ENCODE measurements around the gene CMIP.

CMIP gene

DNA sequence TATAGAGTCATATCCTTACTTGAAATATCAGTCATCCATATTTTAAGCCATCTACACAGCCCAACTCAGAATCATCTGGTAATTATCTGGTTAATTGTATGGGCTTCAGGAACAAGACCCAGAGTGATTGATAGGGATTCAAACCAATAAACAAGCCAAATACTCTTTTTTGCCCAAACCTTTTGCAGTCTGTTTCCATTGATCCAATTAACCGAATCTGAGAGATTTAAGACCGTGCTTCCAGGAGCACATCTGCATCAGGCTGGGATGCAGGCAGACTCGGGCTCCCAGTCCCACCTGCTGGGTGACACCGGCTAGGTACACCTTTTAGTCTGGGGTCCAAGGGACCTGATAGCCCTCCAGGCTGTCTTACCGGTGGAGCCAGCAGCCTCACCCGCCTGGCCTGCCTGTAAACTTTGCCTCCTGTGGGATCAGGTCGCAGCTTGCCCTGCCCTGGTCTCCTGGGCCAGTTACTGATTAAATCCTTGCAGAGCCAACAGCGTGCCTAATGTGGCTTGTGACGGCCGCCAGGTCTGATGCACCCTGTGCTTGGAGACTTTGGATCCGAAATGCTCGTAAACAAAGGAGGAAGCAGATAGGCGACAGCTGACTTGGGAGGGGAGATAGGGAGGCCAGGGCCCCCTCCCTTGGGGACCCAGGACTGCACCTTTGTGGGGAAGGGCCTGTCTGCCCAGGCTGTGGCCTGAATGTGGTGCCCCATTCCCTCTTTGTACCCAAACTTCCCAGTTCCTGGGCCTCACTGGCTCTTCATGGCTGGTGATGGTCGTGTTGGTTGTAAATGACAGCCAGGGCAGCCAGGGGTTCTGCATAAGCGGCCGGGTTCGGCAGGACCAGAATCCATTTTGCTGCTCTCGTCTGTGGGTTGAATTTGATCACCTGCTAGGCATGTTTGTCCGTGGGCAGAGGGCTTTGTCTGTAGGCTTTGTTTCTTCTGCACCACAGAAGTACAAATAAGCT lies 3.8 kb downstream of the CMIP start:
- DNase-seq, result no peak

GRCh38 chr16:81449241-81449640 lies 4.6 kb downstream of the CMIP start:
- DNase-seq, result no peak

- DNase-seq, result no peak
Measured at GRCh38 chr16:81449899-81450608, 5.4 kb downstream of the CMIP start.

- no peak for DNase-seq
Measured at GRCh38 chr16:81450783-81451491, 6.3 kb downstream of the CMIP start.

DNA sequence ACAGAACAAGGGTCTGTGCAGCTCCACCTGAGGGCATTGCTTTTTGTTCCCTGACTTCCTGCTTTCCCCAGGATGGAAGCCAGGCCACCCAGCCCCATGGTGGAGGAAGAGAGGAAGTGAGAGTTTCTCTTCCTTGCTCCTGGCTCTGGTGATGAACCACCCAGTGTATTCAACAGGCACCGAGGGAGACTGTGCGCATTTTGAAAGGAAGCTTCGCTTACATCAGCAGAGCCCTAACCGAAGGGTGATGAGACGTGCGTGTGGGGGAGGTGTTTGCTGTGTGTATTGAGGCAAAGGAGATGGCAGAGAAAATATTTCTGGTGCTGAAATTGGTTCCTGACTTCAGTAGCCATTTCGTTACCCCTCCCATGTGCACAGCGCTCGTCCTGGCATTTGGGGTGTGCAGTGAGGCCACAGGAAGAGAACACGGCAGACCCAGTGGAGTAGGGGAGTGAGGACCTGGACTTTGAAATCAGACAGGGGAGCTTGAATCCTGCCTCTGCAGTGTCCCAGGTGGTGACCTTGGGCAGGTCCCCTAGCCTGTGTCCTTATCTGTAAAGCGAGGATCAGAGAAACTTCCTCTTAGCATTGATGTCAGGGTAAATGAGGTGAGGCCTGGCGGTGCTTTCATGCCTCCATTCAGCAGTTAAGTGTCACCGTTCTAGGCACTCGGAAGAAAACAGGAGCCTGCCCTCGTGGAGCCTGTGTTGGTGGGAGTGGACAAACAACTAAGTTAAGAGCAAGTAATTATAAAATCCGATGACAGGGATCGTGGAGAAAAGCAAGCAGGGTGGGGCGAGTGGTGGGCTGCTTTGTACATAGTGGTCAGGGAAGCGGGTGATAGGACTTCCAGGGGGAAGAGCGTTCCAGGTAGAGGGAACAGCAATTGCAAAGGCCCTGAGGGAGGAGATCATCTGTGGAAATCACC lies 7.4 kb downstream of the CMIP start:
- no peak for DNase-seq

DNA sequence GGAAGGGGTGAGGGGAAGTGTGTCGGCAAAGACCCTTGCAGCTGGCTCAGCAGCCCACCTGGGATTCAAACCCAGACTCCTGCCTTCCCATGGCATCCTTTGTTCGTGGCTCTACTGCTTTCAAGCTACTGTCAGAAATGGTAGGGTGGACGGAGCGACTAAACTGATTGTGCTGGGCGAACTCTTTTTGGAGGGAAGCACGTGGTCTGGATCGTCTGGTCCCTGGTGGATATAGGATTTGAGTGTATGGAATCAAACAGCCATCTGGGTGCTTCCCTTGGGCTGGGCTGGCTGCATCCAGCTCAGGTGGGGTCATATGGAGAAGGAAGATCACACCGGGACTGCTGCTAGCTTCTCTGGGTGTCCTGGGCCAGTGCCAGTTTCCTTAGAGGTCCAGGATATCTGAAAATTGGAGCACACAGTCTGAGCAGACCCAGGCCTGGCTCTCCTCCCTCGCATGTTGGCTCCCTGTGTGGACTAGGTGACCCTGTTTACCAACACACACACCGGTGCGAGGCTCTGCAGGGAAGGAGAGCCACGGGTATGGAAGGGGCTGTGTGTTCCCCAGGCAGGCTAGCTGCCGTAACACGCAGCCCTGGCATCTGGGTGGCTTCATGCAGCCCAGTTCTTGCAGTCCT lies 8.6 kb downstream of the CMIP start:
- DNase-seq, result no peak

- DNase-seq, result no peak
Measured at GRCh38 chr16:81454044-81454443, 9.4 kb downstream of the CMIP start.

GRCh38 chr16:81455006-81455405 lies 10.4 kb downstream of the CMIP start:
- DNase-seq, result no peak

- no peak for DNase-seq
Measured at GRCh38 chr16:81455720-81456494, 11.3 kb downstream of the CMIP start.

- no peak for DNase-seq
Measured at GRCh38 chr16:81456523-81457325, 12.1 kb downstream of the CMIP start.

GRCh38 chr16:81457326-81458133 lies 12.9 kb downstream of the CMIP start:
- no peak for DNase-seq

- DNase-seq, result no peak
Measured at GRCh38 chr16:81458149-81458669, 13.6 kb downstream of the CMIP start.

DNA sequence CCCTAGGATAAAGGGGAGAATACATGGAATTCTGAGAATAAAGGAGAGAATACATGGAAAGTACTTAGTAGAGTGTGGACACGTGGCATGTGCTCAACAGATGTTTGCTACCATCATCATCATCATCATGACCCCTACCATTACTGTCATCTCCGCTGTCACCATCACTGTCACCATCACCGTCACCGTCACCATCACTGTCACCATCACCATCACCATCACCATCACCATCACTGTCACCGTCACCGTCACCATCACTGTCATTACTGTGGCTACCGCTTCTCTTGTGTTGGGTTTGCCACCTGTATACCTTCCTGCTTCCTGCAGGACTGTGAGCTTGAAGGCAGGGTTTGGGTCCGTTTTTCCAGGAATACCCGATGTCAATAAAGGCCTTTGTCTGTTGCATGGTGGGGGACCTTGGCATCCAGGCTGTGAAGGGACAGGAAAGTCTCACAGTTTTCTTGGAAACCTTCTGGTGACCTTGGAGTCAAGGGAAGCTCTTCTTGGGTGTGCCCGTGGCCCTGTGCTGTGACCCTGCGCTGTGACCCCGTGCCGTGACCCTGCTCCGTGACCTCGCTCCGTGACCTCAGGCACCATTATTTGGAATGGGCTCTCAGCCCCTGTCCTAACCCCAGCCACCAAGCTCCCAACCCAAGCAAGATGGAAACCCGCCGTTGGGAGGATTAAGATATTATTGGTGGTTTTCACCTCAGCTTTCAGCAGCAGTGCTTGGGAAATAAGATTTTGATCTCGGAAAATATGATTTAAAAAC lies 14.4 kb downstream of the CMIP start:
- no peak for DNase-seq

DNA sequence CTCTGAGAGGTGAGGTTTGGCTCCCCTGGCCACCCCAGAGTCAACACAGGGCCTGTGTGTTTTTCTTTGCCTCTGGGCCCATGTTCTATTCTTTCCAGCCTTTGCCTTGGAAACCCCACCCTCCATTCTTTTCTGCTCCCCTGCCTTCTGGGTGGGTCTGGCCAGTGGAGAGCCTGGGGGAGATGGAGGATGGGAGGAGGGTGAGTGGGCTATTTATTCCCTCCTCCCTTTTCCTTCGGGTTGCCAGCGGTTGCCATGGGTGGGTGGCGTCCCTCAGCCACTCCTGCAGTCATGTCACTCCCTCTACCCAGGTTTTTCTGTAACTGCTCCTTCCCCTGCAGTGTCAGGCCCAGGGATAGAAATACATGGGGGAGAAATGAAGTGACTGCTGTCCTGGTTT lies 15.5 kb downstream of the CMIP start:
- no peak for DNase-seq

- no peak for DNase-seq
Measured at GRCh38 chr16:81461243-81461642, 16.6 kb downstream of the CMIP start.

DNA sequence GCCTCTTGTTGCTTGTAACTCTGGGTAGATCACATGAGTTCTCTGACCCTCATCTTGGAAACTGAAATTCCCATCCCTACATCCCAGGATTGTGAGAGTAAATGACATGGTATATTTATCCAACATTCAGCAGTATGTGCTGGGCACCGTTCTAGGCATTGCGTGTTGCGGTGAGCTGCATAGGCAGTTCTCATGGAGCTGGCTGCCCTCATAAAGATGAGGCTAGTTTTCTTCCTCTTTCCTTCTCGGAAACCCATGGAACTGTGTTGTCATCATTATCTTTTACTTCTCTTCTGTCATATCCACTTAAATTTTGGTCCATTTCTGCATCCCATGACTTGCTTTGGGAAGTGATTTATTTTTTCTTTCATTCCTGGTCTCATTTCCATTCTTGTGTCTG lies 17.2 kb downstream of the CMIP start:
- DNase-seq, result no peak

- no peak for DNase-seq
Measured at GRCh38 chr16:81462683-81463082, 18.1 kb downstream of the CMIP start.

GRCh38 chr16:81463296-81463890 lies 18.8 kb downstream of the CMIP start:
- no peak for DNase-seq
